ENCODE measurements around the gene DENND4A. TPM values are rescaled to one million over a fixed set of nuclear protein-coding genes. Genes with fewer than 3 reads are reported as not detected.
"Not testable (repeated sequence)": the region's sequence is repeated elsewhere in the genome, so short reads cannot be mapped to it uniquely, and the experiment has no call there.

Gene DENND4A
- total RNA-seq, 6 donors from 2014 or later: 20.9 to 66.4 (median 30.8) TPM

DNA sequence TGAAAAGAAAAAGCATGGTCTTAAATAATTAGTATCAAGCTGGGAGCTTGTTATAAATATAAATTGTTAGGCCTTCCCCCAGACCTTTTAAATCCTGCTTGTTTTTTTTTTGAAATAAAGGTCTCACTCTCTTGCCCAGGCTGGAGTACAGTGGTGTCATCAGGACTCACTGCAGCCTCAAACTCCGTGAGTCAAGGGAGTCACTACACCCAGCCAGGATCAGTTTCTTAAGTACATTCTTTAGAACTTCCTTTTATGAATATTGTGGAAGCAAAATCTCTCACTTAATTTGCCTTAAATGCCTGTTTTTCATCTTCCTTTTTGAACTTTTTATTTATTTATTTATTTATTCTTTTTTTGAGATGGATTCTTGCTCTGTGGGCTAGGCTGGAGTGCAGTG, 20.8 kb upstream of the DENND4A start:
- Histone ChIP-seq H3K4me1 (no peaks in the 10 kb centered on the region), H3K36me3 (no peaks in the 10 kb centered on the region), H3K4me3 (no peak overlapping the region), H3K9me3 (no peaks in the 10 kb centered on the region), H3K27me3 (no peaks in the 10 kb centered on the region), H3K27ac (no peak overlapping the region)
- TF ChIP-seq POLR2AphosphoS5 (IDR thresholded peaks at IDR 0.05) (no peak), EP300 (IDR thresholded peaks at IDR 0.05) (no peak)
- WGBS, 2 donors: 74 to 81% methylated on average over 1 of the region's 1 CpG
- ATAC-seq (ENCODE audit: low FRiP score in 2 of 2): no peak
- no peak for DNase-seq

- WGBS, 2 donors: 67 to 82% methylated on average over 3 of the region's 3 CpGs
- no peak for ATAC-seq (ENCODE audit: low FRiP score in 2 of 2)
- no peaks in the 10 kb centered on the region for H3K9me3 ChIP-seq
- no peaks in the 10 kb centered on the region for H3K36me3 ChIP-seq
- H3K27ac ChIP-seq: no peak overlapping the region
- TF ChIP-seq POLR2AphosphoS5 (IDR thresholded peaks at IDR 0.05) (no peak), CTCF (IDR thresholded peaks at IDR 0.05) (no peak), EP300 (IDR thresholded peaks at IDR 0.05) (no peak), POLR2A (IDR thresholded peaks at IDR 0.05) (no peak)
- no peaks in the 10 kb centered on the region for H3K4me1 ChIP-seq
- no peak overlapping the region for H3K4me3 ChIP-seq
- no peak for DNase-seq
- no peaks in the 10 kb centered on the region for H3K27me3 ChIP-seq
These were observed 20.4 kb upstream of the DENND4A start for GRCh38 chr15:65812467-65812866.

DNA sequence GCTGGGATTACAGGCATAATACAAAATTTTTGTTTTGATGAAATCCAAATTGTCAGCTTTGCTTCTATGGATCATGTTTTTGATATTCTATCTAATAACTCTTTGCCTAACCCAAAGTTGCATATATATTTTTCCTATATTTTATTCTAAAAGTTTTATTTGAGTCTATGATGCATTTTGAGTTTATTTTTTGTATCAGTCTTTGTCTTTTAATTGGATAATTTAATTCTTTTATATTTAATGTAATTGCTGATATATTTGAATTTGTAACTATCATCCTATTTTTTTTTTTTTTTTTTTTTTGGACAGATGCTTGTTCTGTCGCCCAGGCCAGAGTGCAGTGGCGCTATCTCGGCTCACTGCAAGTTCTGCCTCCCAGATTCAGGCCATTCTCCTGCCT, 19.7 kb upstream of the DENND4A start:
- DNase-seq: no peak
- no peak overlapping the region for H3K27ac ChIP-seq
- ATAC-seq (ENCODE audit: low FRiP score in 2 of 2): no peak
- TF ChIP-seq EP300 (IDR thresholded peaks at IDR 0.05) (no peak), POLR2A (IDR thresholded peaks at IDR 0.05) (no peak), POLR2AphosphoS5 (IDR thresholded peaks at IDR 0.05) (no peak), CTCF (IDR thresholded peaks at IDR 0.05) (no peak)
- H3K27me3 ChIP-seq: no peaks in the 10 kb centered on the region
- no peak overlapping the region for H3K4me3 ChIP-seq
- WGBS, 2 donors: 94 to 98% methylated on average over 3 of the region's 3 CpGs
- no peaks in the 10 kb centered on the region for H3K36me3 ChIP-seq
- H3K4me1 ChIP-seq: no peaks in the 10 kb centered on the region
- H3K9me3 ChIP-seq: no peaks in the 10 kb centered on the region

GRCh38 chr15:65811011-65811733, 19.1 kb upstream of the DENND4A start:
- H3K9me3 ChIP-seq; H3K36me3 ChIP-seq; DNase-seq; H3K27ac ChIP-seq; ATAC-seq (ENCODE audit: low FRiP score in 2 of 2); H3K27me3 ChIP-seq; H3K4me3 ChIP-seq; H3K4me1 ChIP-seq: not testable (repeated sequence)
- 95% methylated on average over 4 of the region's 4 CpGs for WGBS, 2 donors

GRCh38 chr15:65806397-65806796, 14.3 kb upstream of the DENND4A start:
- TF ChIP-seq POLR2AphosphoS5 (IDR thresholded peaks at IDR 0.05) (no peak), CTCF (IDR thresholded peaks at IDR 0.05) (no peak), POLR2A (IDR thresholded peaks at IDR 0.05) (no peak), EP300 (IDR thresholded peaks at IDR 0.05) (no peak)
- H3K9me3 ChIP-seq: no peaks in the 10 kb centered on the region
- WGBS, 2 donors: 65 to 70% methylated on average over 3 of the region's 3 CpGs
- H3K4me3 ChIP-seq: no peak overlapping the region
- H3K4me1 ChIP-seq: peaks cover 7 to 14% (median 13%) of the 10 kb centered on the region in 4 donors
- no peaks in the 10 kb centered on the region for H3K36me3 ChIP-seq
- DNase-seq (no peak), ATAC-seq (ENCODE audit: low FRiP score in 2 of 2) (no peak)
- H3K27ac ChIP-seq: no peak overlapping the region
- no peaks in the 10 kb centered on the region for H3K27me3 ChIP-seq
